ENCODE results near the gene PTPN9.
"Not testable (repeated sequence)": the region's sequence is repeated elsewhere in the genome, so short reads cannot be mapped to it uniquely, and the experiment has no call there.

The PTPN9 gene

GRCh38 chr15:75530169-75530568 is 48.9 kb downstream of the PTPN9 start:
- DNase-seq: no peak

DNA sequence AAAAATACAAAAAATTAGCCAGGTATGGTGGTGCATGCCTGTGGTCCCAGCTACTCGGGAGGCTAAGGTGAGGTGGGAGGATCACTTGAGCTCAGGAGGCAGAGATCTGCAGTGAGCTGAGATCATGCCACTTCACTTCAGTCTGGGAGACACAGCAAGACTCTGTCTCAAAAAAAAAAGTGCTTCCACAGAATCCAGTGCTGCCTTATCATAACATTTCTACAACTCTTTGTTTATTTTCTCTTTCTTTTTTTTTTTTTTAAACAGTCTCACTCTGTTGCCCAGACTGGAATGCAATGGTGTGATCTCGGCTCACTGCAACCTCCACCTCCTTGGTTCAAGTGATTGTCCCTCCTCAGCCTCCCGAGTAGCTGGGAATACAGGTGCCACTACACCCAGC is 53.4 kb downstream of the PTPN9 start:
- not testable (repeated sequence) for DNase-seq

GRCh38 chr15:75523011-75523410 is 56.1 kb downstream of the PTPN9 start:
- DNase-seq: no peak

- no peak for DNase-seq
Measured at GRCh38 chr15:75517233-75517632, 61.9 kb downstream of the PTPN9 start.

DNA sequence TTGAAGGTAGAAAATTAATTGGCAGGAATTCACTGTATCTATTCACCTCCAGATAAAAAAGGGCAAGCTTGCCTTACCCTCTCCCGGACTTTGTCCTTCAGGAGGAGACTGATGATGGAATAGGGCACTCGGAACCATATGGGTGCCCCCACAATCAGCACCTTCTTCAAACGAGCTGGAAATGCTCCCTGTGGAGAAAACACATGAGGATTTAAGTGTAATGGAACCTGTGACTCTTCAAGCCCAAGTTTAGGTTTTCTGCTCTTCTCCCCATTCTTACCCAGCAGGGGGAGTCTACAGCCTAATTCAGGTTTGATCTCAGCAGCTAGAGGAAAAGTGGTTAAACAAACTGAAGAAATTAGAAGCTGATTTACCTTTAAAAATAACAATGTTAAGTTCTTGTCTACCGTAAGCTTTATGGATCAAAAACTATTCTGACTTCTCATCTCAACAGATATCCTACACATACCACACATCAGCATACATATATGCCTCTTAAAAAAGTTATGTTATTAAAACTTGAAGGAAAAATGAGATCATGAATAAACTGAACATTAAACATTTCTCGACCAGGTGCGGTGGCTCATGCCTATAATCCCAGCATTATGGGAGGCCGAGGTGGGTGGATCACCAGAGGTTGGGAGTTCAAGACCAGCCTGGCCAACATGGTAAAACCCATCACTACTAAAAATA is 70.1 kb downstream of the PTPN9 start:
- DNase-seq: peak; percentile 55

GRCh38 chr15:75502360-75502759 is 76.8 kb downstream of the PTPN9 start:
- no peak for DNase-seq

- DNase-seq: no peak
Measured at GRCh38 chr15:75493732-75494131, 85.4 kb downstream of the PTPN9 start.

DNA sequence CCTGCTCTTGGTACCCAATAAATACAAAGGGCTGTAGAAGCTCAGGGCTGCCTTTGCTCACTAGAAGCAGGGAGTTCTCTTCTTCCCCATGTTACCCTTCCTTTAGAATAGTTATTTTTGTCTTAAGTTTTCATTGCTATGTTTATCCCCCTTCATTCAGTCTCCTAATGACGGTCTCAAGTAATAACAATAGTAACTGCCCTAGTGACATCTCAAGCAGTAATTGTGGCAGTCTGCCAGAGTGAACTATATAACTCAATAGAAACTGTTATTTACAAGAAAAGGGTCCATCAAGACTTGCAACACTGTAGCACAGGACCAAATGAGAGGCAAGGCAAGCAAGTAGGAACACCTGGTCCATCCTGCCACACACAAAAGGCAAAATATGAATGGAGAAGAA is 95.2 kb downstream of the PTPN9 start:
- DNase-seq: no peak

GRCh38 chr15:75483556-75483955 is 95.6 kb downstream of the PTPN9 start:
- not testable (repeated sequence) for DNase-seq

DNA sequence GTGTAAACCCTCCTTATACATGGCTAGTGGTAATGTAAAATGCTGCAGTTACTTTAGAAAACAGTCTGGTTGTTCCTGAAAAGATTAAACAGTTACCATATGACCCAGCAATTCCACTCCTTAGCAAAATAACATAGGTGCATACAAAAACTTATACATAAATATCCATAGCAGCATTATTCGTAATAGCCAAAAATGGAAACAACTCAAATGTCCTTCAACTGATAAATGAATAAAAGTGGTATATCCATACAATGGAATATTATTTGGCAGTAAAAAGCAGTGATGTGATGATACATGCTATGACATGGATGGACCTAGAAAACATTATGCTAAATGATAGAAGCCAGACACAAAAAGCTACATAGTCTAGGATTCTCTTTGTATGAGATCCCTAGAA is 96.0 kb downstream of the PTPN9 start:
- DNase-seq: no peak

DNA sequence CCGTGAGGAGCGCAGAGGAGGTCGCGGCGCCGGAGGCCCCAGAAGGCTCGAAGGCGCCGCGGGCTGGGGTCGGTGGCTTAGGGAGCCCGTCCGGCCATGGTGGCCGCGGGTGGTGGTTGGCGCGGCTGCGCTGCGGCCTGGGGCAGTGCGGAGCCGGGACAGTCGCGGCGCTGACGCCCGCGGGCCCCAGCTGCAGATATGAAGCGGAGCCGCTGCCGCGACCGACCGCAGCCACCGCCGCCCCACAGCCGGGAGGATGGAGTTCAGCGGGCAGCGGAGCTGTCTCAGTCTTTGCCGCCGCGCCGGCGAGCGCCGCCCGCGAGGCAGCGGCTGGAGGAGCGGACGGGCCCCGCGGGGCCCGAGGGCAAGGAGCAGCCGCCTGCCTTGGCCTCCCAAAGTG is 98.7 kb downstream of the PTPN9 start:
- DNase-seq: not testable (repeated sequence)

DNA sequence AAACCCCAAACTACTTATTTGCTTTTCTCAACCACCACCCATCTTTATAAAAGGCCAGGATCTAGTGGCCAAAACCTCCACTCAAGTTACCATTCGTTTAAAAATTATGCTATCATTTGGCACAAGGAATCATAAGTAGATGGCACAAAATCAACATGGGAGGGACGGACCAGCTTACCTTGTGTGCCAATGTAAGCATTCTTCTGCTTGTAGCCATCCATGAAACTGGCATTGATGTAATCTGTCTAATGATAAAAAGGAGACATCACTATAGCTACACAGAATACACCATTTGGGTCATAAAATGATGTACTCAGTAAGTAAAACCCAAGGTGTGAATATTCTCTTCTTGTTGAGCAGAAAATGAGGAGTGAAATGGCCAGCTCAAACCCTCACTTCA is 99.4 kb downstream of the PTPN9 start:
- no peak for DNase-seq

DNA sequence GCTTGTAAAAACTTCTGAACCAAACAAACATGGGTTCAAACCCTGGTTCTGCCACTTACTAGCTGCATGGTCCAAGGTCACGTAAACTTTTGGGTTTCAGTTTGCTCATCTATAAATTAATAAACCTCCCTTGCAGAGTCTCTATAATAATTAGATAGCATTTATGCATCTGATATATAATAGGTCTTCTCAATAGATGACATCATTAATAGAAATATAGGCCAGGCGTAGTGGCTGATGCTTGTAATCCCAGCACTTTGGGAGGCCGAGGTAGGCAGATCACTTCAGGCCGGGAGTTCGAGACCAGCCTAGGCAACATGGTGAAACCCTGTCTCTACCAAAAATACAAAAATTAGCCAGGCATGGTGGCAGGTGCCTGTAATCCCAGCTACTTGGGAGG is 102.0 kb downstream of the PTPN9 start:
- not testable (repeated sequence) for DNase-seq

DNA sequence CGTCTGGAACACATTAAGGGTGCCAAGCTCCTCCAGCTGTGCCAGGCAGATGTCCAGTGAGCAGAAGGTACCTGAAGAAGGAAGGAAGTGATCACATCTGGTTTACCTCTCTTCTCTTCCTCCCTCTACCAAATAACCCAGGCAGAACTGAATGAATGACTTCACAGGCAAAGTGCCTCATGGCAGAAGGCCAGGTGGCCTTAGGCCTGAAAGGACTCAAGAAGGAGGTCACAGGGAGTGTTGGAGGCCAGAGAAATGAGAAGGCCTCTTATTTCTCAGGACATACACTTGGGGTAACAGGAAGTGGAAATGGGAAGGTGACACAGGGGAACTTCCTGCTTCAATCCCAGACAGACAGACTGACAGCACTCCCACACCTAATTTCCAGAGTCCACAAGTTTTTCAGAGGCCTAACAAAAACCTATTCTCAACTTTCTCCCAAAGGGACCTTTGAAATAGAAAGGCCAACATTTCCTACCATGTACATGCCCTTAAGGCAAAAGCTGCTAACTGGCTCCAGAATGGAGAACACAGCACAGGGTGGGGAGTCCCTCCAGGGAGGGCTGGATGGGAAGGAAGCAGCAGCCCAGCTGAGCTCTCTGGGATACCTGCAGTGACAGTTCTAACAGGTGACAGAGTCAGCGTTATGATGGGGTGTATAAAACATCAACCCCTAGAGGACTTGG is 110.1 kb downstream of the PTPN9 start:
- DNase-seq: no peak

DNA sequence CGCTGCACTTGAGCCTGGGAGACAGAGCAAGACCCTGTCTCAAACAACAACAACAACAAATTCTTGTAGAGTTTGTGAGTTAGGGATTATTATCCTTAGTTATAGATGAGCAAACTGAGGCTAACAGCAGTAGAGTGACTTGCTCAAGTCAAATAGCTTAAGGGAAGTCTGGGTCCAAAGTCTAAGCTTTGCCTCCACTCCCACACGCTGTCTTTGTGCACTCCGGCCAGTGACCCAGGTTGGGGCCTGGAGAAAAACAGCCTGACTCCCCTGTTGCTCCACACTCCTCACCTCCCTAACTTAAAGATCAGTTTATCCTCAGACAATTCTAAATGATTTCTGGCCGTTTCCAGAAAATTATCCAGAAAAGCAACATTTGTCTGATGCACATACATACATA is 118.5 kb downstream of the PTPN9 start:
- no peak for DNase-seq

DNA sequence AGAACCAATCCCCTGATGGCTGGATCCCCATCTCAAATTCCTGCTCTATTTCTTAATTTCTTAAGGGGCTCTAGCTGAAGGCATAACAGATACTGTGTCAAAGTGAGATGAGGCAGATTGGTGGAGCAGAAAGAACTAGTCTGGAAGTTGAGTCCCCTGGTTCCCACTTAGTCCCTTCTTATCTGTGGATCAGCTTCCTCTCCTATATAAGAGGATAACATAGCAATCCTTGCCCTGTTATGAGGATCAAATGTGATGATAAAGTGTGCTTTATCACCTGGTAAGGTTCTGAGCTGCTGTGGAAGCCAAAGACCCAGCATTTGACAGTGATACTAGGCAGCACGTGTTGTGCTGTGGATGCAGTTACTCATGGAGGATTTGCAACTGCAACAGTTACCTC is 119.5 kb downstream of the PTPN9 start:
- DNase-seq: no peak

- no peak for DNase-seq
Measured at GRCh38 chr15:75456710-75457109, 122.4 kb downstream of the PTPN9 start.

- DNase-seq: peak; percentile 59
Measured at GRCh38 chr15:75455982-75456531, 123.1 kb downstream of the PTPN9 start.

DNA sequence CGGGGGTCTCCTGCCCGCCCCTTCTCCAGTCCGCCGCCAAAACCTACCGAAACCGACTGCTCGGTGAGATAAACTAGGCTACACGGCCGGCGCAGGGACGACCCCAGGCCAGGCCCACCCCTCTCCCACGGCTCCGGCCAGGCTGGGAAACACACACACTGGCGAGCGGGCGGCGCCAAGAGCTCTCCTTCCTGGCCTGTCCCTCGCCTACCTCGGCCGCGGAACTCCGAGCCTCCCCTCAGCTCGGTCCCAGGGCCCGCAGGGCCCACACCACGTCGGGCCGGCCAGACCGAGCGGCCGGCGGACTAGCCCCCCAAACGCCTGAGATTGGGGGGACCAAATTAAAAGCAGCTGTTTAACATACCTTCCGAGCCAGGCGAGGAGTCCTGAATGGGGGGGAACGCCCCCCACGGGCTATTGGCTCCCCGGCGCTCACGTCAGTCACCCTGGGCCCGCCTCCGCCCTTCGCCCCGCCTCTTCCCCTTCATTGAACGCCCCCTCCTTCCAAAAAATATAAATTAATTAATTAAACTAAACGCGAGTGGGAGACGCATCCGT is 123.6 kb downstream of the PTPN9 start:
- peak; percentile 88 for DNase-seq

DNA sequence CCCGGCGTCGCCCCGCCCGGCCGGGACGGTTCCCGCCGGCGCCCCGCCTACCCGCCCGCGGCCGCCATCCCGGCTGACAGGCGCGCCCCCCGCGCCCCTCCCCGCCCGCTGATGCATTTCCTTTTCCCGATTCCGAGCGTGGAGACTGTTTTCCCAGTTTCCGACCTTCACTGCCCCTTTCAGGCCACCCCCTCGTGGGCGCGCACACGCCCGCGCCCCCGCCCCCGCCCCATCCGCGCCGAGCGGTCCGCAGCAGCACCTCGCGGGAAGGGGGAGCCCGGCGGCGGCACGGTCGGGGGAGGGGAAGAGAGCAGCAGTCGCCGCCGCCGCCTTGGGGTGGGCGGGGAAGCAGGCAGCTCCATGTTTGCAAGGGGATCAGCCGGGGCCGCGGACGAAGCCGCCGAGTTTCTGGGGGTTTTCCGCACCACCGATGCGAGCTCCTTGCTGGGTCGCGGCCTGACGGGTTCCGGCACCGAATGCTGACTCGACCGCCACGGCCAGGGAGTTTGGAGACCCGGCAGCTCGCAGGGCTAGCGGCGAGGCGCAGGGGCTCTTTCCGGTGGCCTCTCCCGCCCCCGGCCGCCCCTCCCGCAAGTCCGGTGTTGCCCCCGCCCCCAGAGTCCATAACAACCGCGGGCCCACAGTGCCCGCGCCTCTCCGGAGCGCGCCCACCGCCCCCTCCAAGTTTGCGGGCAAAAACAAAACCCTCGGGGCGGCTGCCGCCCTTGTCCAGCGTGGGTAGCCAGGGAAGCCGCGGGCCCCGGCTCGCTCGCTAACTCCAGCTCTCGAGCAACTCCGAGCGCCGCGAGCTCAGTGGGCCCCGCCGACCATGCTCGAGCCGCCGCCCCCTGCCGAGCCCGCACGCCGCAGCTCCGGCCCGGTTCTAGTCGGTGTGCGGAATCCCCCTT is 124.4 kb downstream of the PTPN9 start:
- peak; percentile 87 for DNase-seq

- DNase-seq: peak; percentile 99
Measured at GRCh38 chr15:75453703-75454470, 125.2 kb downstream of the PTPN9 start.
